HepG2 (cell line): ENCODE results near the gene RFX2. TPM values are rescaled to one million over a fixed set of nuclear protein-coding genes. Genes with fewer than 3 reads are reported as not detected.

Experiments used
- ADNP ChIP-seq: sonication (generic); formaldehyde crosslinking; IDR thresholded peaks from 2 replicates; pipeline ENCODE4 v1.4.0; 2020; ENCODE audit warnings: missing genetic modification reagents
- FOXA1 ChIP-seq, 2 experiments: fragments of 450-650 bp in 1 of 2; sonication (generic) in 1 of 2; formaldehyde crosslinking in 1 of 2; IDR thresholded peaks; 2 replicates each; pipeline versions ENCODE4 v1.4.0 to v1.6.1; 2016 to 2020; ENCODE audit warnings: missing genetic modification reagents in 1 of 2
- GLMP ChIP-seq: sonication (generic); formaldehyde crosslinking; IDR thresholded peaks from 2 replicates; pipeline ENCODE4 v1.9.0; 2021; ENCODE audit warnings: missing genetic modification reagents, mild to moderate bottlenecking, borderline replicate concordance
- JUNB ChIP-seq: sonication (generic); formaldehyde crosslinking; IDR thresholded peaks from 2 replicates; pipeline ENCODE4 v1.8.0; 2022; ENCODE audit warnings: missing genetic modification reagents, mild to moderate bottlenecking, borderline replicate concordance
- SMC3 ChIP-seq: IDR thresholded peaks from 2 replicates; pipeline ENCODE4 v1.6.1; 2011; ENCODE audit warnings: low read length, improper control_type of control experiment
- TMF1 ChIP-seq: sonication (generic); formaldehyde crosslinking; IDR thresholded peaks from 2 replicates; pipeline ENCODE4 v1.8.1; 2022; ENCODE audit warnings: low read depth, missing genetic modification reagents
- ZFP90 ChIP-seq: sonication (generic); formaldehyde crosslinking; IDR thresholded peaks from 2 replicates; pipeline ENCODE4 v1.8.0; 2022; ENCODE audit warnings: missing genetic modification reagents, mild to moderate bottlenecking, inconsistent platforms, borderline replicate concordance
- ZHX2 ChIP-seq, 2 experiments: sonication (generic) in 1 of 2; formaldehyde crosslinking in 1 of 2; IDR thresholded peaks; 2 replicates each; pipeline versions ENCODE4 v1.6.1 to v1.9.0; 2014 to 2022; ENCODE audit warnings: antibody characterized with exemption in 1 of 2, borderline replicate concordance in 1 of 2, inconsistent platforms in 1 of 2, low read depth in 1 of 2, missing genetic modification reagents in 1 of 2
- ZNF225 ChIP-seq: sonication (generic); formaldehyde crosslinking; IDR thresholded peaks from 2 replicates; pipeline ENCODE4 v1.4.0; 2020; ENCODE audit warnings: mild to moderate bottlenecking, missing genetic modification reagents
- ZNF263 ChIP-seq: sonication (generic); formaldehyde crosslinking; IDR thresholded peaks from 2 replicates; pipeline ENCODE4 v1.4.0; 2020; ENCODE audit warnings: missing genetic modification reagents
- ZNF646 ChIP-seq: sonication (generic); formaldehyde crosslinking; IDR thresholded peaks from 2 replicates; pipeline ENCODE4 v1.9.0; 2021; ENCODE audit warnings: mild to moderate bottlenecking, missing genetic modification reagents
- polyA plus RNA-seq, 8 experiments: library from polyadenylated mRNA; depleted of rRNA in 3 of 8; stranded (reverse) in 7 of 8; unstranded in 1 of 8; fragments of >200 nt; fragmentation: Illumina TruSeq in 4 of 8; extraction: Trizol in 4 of 8; gene quantifications; 2 replicates each; pipeline versions ENCODE4 v1.2.1 to v1.2.3, GENCODE V29; 2011 to 2016; ENCODE audit warnings: low read depth in 4 of 8, missing spikeins in 1 of 8, mixed read lengths in 1 of 8; ENCODE audit not compliant: insufficient read depth in 1 of 8
- total RNA-seq, 5 experiments: library from RNA; depleted of rRNA; stranded (reverse); fragments of >200 nt; fragmentation: Illumina TruSeq; extraction: Trizol; gene quantifications; 2 replicates each; pipeline ENCODE4 v1.2.3, GENCODE V29; 2016; ENCODE audit warnings: low read depth in 1 of 5
- TF ChIP-seq, protein P1 (sequence below): sonication (generic); formaldehyde crosslinking; IDR thresholded peaks from 2 replicates; pipeline ENCODE4 v1.4.0; 2020; ENCODE audit warnings: missing genetic modification reagents

The RFX2 gene
- total and polyA plus RNA-seq, 2 of the 13 experiments (the other 11 are each of a cell fraction or from before 2014, with no cell fraction given), result 2.8 to 3.3 TPM

- TF ChIP-seq ZNF263 (CRISPR knock-in tag) (peak; percentile 94), SMC3 (peak; percentile 19; the same call in 1 of the 2 replicates), ZNF646 (CRISPR knock-in tag) (0 out of 2 replicates have a peak, but pooled peaks have one; percentile 41), GLMP (CRISPR knock-in tag) (no peak), TMF1 (CRISPR knock-in tag) (no peak), JUNB (CRISPR knock-in tag) (no peak), ZFP90 (CRISPR knock-in tag) (no peak), ZHX2 (IDR thresholded peaks at IDR 0.05; ENCODE audit: low read depth) (no peak), ZHX2 (CRISPR knock-in tag; IDR thresholded peaks at IDR 0.05; ENCODE audit: borderline replicate concordance) (no peak), ZNF225 (CRISPR knock-in tag) (no peak), FOXA1 (IDR thresholded peaks at IDR 0.05) (peak; percentile 43; the same call in 1 of the 2 replicates), FOXA1 (CRISPR knock-in tag; IDR thresholded peaks at IDR 0.05) (peak; percentile 78), ADNP (CRISPR knock-in tag) (no peak)
- TF ChIP-seq, protein P1, sequence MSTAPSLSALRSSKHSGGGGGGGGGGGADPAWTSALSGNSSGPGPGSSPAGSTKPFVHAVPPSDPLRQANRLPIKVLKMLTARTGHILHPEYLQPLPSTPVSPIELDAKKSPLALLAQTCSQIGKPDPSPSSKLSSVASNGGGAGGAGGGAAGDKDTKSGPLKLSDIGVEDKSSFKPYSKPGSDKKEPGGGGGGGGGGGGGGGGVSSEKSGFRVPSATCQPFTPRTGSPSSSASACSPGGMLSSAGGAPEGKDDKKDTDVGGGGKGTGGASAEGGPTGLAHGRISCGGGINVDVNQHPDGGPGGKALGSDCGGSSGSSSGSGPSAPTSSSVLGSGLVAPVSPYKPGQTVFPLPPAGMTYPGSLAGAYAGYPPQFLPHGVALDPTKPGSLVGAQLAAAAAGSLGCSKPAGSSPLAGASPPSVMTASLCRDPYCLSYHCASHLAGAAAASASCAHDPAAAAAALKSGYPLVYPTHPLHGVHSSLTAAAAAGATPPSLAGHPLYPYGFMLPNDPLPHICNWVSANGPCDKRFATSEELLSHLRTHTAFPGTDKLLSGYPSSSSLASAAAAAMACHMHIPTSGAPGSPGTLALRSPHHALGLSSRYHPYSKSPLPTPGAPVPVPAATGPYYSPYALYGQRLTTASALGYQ, result no peak
These were observed 54.0 kb downstream of the RFX2 start (continued) for GRCh38 chr19:6056282-6056741.
